ENCODE data around the gene SMIM10L1. TPM values are rescaled to one million over a fixed set of nuclear protein-coding genes. Genes with fewer than 3 reads are reported as not detected.

Gene SMIM10L1
- total and polyA plus RNA-seq, 2 donors (not counting 1 experiment from before 2014, with no cell fraction given) = 3.6 to 9.6 TPM

DNA sequence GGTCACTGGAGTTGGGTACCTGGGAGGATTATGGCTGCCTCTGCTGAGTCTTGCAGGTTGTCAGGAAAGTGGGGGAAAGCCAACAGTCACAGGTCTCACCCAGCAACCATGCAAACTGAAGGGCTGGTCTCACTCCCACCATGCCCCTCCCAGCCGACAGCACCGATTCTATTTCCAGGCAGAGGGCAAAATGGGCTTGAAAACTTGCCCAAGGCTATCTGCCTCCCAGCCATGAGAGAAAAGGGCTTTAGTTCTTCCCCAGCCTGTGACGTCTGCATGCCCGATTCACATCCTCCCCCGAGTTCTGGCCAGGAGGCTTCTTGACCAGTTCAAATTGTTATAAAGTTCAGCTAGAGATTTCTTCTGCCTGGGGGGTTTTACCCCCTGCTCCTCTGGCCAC lies 26.7 kb upstream of the SMIM10L1 start:
- H3K4me3 Mint-ChIP-seq = no peak overlapping the region
- Histone ChIP-seq H4K20me1 (ENCODE audit: control insufficient read depth, insufficient read depth, low read length, poor library complexity, severe bottlenecking) (peaks cover 10% of the 10 kb centered on the region), H3K36me3 (replicated peaks in 1 of 2; ENCODE audit: control extremely low read depth in 1 of 2, control insufficient read depth in 1 of 2, extremely low read depth in 1 of 2, insufficient read depth in 2 of 2, low read length in 1 of 2) (no peaks in the 10 kb centered on the region), H3K27me3 (replicated peaks in 1 of 4; ENCODE audit: control extremely low read depth in 1 of 4, control insufficient read depth in 3 of 4, insufficient read depth in 4 of 4, low read length in 3 of 4) (no peaks in the 10 kb centered on the region), H3K79me2 (ENCODE audit: control insufficient read depth, insufficient read depth, low read length) (peaks cover 47% of the 10 kb centered on the region), H3K9me3 (ENCODE audit: control extremely low read depth in 1 of 3, control insufficient read depth in 2 of 3, insufficient read depth in 1 of 3, low read length in 2 of 3) (peaks cover 0 to 18% (median 17%) of the 10 kb centered on the region in 3 donors), H3K27ac (ENCODE audit: low read length in 2 of 2) (no peak overlapping the region), H3K4me2 (replicated peaks; ENCODE audit: low read depth, low read length, poor library complexity, severe bottlenecking) (no peak overlapping the region), H2AFZ (ENCODE audit: insufficient read depth, low read depth, low read length, poor library complexity, severe bottlenecking) (no peak overlapping the region), H3K9ac (ENCODE audit: low read length) (no peak overlapping the region), H3K4me1 (ENCODE audit: control insufficient read depth in 2 of 2, insufficient read depth in 2 of 2, low read length in 2 of 2) (peaks cover 0 to 3% of the 10 kb centered on the region in 2 donors), H3K4me3 (ENCODE audit: control extremely low read depth in 1 of 5, extremely low read depth in 1 of 5, insufficient read depth in 1 of 5, low read depth in 2 of 5, low read length in 4 of 5) (no peak overlapping the region)
- ChIA-PET CTCF (no interaction called here), POLR2A (no interaction called here)
- intact Hi-C loops (cut with micrococcal nuclease) = no loop called here
- WGBS (ENCODE audit: insufficient coverage) = 100% methylated on average over 4 of the region's 5 CpGs
- no peaks in the 10 kb centered on the region for H3K27me3 Mint-ChIP-seq
- DNase-seq = no peak
- H3K27ac Mint-ChIP-seq = no peak overlapping the region
- H3K9me3 Mint-ChIP-seq (ENCODE audit: insufficient read depth) = peaks cover 10% of the 10 kb centered on the region
- TF ChIP-seq, protein P1, sequence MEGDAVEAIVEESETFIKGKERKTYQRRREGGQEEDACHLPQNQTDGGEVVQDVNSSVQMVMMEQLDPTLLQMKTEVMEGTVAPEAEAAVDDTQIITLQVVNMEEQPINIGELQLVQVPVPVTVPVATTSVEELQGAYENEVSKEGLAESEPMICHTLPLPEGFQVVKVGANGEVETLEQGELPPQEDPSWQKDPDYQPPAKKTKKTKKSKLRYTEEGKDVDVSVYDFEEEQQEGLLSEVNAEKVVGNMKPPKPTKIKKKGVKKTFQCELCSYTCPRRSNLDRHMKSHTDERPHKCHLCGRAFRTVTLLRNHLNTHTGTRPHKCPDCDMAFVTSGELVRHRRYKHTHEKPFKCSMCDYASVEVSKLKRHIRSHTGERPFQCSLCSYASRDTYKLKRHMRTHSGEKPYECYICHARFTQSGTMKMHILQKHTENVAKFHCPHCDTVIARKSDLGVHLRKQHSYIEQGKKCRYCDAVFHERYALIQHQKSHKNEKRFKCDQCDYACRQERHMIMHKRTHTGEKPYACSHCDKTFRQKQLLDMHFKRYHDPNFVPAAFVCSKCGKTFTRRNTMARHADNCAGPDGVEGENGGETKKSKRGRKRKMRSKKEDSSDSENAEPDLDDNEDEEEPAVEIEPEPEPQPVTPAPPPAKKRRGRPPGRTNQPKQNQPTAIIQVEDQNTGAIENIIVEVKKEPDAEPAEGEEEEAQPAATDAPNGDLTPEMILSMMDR (IDR thresholded peaks at IDR 0.05) = no peak
- no peak for TF ChIP-seq EZH2 (IDR thresholded peaks at IDR 0.05; ENCODE audit: borderline replicate concordance, insufficient read depth, low read depth, low read length, poor library complexity, severe bottlenecking)
- peaks cover 20% of the 10 kb centered on the region for H3K4me1 Mint-ChIP-seq
- ATAC-seq (ENCODE audit: low read depth) = no peak

DNA sequence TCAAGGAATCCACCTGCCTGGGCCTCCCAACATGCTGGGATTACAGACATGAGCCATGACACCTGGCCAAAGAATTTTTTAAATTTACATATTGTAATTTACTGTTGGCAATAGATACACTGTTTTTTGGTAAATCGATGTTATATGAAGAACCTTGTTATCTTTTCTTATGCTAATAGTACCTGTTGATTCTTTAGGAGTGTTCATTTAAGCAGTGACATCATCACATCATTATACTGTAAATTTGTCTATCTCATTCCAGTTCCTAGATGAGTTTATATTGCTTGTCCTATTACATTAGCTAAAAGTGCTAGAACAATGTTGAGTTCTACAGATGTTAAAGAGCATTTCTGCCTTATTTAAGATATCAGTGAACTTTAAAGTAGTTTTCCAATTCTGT lies 23.6 kb upstream of the SMIM10L1 start:
- Mint-ChIP-seq H3K27me3 (no peaks in the 10 kb centered on the region), H3K27ac (no peak overlapping the region), H3K4me3 (no peak overlapping the region), H3K9me3 (ENCODE audit: insufficient read depth) (peaks cover 10% of the 10 kb centered on the region), H3K4me1 (peaks cover 11% of the 10 kb centered on the region)
- no peak overlapping the region for H3K9ac ChIP-seq (ENCODE audit: low read length)
- no peak overlapping the region for H3K4me3 ChIP-seq (ENCODE audit: control extremely low read depth in 1 of 5, extremely low read depth in 1 of 5, insufficient read depth in 1 of 5, low read depth in 2 of 5, low read length in 4 of 5)
- no peak overlapping the region for H3K27ac ChIP-seq (ENCODE audit: low read length in 2 of 2)
- peaks cover 39% of the 10 kb centered on the region for H3K79me2 ChIP-seq (ENCODE audit: control insufficient read depth, insufficient read depth, low read length)
- peaks cover 0 to 21% (median 17%) of the 10 kb centered on the region in 3 donors for H3K9me3 ChIP-seq (ENCODE audit: control extremely low read depth in 1 of 3, control insufficient read depth in 2 of 3, insufficient read depth in 1 of 3, low read length in 2 of 3)
- DNase-seq (no peak), ATAC-seq (ENCODE audit: low read depth) (no peak)
- POLR2A ChIA-PET = no interaction called here
- H2AFZ ChIP-seq (ENCODE audit: insufficient read depth, low read depth, low read length, poor library complexity, severe bottlenecking) = no peak overlapping the region
- no peak overlapping the region for H3K4me2 ChIP-seq (replicated peaks; ENCODE audit: low read depth, low read length, poor library complexity, severe bottlenecking)
- no CpG with 5 or more reads among the region's 1 CpG for WGBS (ENCODE audit: insufficient coverage)
- H3K27me3 ChIP-seq (replicated peaks in 1 of 4; ENCODE audit: control extremely low read depth in 1 of 4, control insufficient read depth in 3 of 4, insufficient read depth in 4 of 4, low read length in 3 of 4) = no peaks in the 10 kb centered on the region
- peaks cover 1 to 8% of the 10 kb centered on the region in 2 experiments for H3K36me3 ChIP-seq (replicated peaks in 1 of 2; ENCODE audit: control extremely low read depth in 1 of 2, control insufficient read depth in 1 of 2, extremely low read depth in 1 of 2, insufficient read depth in 2 of 2, low read length in 1 of 2)
- H4K20me1 ChIP-seq (ENCODE audit: control insufficient read depth, insufficient read depth, low read length, poor library complexity, severe bottlenecking) = peaks cover 12% of the 10 kb centered on the region
- no peak for TF ChIP-seq EZH2 (IDR thresholded peaks at IDR 0.05; ENCODE audit: borderline replicate concordance, insufficient read depth, low read depth, low read length, poor library complexity, severe bottlenecking)
- TF ChIP-seq, protein P1 (IDR thresholded peaks at IDR 0.05) = no peak
- intact Hi-C loops (cut with micrococcal nuclease) = no loop called here
- CTCF ChIA-PET = no interaction called here
- no peaks in the 10 kb centered on the region for H3K4me1 ChIP-seq (ENCODE audit: control insufficient read depth in 2 of 2, insufficient read depth in 2 of 2, low read length in 2 of 2)

All from B cell (primary cell).